HG03565 (cell line): ENCODE results near the gene TARM1.
A peak's percentile ranks its signal among the peaks of the same experiment; 100 is the strongest.

Experiments used
- ATAC-seq: cut with Tn5 transposase; IDR thresholded peaks from one replicate; pipeline ENCODE4 v1.9.1; 2021; ENCODE audit warnings: mild to moderate bottlenecking, moderate library complexity; ENCODE audit not compliant: unreplicated experiment

TARM1 gene

GRCh38 chr19:54081032-54081431, at the start of gene TARM1:
Gene TARM1 (minus strand): TSS chr19:54081365. CDS start chr19:54081340, 25 bp downstream.
- ATAC-seq: no peak

- ATAC-seq: no peak
Measured at GRCh38 chr19:54129617-54129996, 48.4 kb upstream of the TARM1 start.

DNA sequence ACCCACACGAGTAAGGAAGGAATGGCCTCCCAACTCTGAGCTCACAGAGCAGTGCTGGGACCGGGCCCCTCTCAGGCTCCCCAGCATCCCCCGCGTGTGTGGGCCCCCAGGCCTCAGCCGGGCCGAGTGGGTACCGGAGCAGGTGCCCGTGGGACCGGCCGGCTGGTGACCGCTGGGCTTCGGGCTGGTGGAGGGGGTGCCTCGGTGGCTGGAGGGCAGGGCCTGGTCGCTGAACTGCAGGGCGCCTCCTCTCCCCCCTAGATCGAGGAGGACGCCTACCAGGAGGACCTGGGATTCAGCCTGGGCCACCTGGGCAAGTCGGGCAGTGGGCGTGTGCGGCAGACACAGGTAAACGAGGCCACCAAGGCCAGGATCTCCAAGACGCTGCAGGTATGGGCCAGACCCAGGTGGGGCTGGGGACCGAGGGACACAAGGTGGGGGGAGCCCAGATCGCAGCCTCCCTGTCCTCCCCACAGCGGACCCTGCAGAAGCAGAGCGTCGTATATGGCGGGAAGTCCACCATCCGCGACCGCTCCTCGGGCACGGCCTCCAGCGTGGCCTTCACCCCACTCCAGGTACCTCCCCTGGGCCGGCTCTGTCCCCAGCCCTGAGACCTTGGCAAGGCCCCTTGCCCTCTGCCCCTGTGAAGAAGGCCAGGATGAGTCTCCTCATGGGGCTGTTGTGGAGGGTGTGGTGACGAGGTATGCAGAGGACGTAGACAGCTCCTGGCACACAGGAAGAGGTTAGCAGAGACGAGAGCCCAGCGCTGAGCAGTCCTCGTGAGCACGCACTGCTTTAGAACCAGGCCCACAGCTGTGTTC, 47.8 kb upstream of the TARM1 start:
- ATAC-seq: no peak

DNA sequence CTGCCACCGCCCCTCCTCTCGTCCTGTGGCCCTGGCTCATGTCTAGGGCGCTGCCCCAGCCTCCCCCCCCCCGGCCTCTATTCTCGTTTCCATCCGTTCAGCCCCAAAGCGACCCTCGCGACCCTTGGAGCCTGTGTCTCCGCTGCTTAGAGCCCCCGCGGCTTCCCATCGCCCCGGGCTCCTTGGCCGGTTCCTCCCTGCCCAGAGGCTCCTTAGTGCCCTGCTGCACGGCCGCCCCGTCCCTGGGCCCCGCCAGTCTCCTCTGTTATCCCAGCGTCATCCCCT, 47.2 kb upstream of the TARM1 start:
- ATAC-seq: no peak

DNA sequence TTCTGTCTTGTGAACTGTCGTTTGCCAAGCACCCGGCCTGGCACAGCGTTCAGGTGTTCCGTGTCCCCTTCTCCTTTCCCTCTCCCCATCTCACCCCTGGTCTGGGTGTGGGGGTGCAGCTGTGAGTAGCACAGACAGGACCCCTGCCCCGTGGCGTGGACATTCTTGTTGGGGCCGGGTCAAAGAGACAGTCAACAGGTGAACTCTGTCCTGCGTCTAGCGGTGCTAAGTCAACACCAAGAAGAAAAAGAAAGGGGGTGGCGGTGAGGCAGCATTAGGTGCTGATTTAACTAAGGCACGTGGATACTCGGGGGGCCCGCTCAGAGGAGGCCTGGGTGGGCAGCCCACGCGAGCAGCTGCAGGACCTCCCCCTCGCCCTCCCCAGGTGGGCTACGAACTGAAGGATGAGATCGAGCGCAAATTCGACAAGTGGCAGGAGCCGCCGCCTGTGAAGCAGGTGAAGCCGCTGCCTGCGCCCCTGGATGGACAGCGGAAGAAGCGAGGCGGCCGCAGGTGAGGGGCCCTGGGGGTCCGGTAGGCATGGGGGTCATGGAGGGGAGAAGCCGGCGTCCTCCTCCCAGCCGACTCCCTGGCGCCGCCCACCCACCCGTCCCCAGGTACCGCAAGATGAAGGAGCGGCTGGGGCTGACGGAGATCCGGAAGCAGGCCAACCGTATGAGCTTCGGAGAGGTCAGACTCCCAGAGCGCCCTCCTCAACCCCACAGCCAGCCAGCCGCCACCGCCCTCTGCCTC, 46.7 kb upstream of the TARM1 start:
- ATAC-seq: no peak

- ATAC-seq: no peak
Measured at GRCh38 chr19:54125713-54126112, 44.5 kb upstream of the TARM1 start.

GRCh38 chr19:54124393-54124792, 43.2 kb upstream of the TARM1 start:
- no peak for ATAC-seq

- no peak for ATAC-seq
Measured at GRCh38 chr19:54123682-54124081, 42.5 kb upstream of the TARM1 start.

DNA sequence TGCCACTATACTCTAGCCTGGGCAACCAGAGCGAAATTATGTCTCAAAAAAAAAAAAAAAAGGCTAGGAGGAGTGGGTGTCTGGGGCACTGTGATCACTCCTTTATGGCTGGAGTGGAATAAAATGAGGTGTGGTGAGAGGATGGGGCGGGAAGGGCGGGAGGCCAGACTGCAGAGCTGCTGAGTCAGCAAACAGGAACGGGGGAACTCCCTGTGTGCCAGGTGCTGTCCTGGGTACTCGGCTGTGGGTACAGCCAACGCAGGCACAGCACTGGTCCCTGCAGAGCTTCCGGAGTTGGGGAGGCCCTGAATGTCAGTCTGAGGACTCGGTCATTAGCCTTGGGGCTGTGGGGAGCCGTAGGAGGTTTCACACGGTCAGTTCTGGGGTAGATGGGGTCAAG, 40.1 kb upstream of the TARM1 start:
- ATAC-seq: no peak

- peak; percentile 76 for ATAC-seq
Measured at GRCh38 chr19:54115109-54116063, 34.2 kb upstream of the TARM1 start, which contains the start of the genes PRPF31 and TFPT. Gene PRPF31 (plus strand): TSS chr19:54115754. CDS start chr19:54118279, 2,525 bp downstream. Gene TFPT (minus strand): TSS chr19:54115657. CDS start chr19:54115269, 388 bp downstream.

DNA sequence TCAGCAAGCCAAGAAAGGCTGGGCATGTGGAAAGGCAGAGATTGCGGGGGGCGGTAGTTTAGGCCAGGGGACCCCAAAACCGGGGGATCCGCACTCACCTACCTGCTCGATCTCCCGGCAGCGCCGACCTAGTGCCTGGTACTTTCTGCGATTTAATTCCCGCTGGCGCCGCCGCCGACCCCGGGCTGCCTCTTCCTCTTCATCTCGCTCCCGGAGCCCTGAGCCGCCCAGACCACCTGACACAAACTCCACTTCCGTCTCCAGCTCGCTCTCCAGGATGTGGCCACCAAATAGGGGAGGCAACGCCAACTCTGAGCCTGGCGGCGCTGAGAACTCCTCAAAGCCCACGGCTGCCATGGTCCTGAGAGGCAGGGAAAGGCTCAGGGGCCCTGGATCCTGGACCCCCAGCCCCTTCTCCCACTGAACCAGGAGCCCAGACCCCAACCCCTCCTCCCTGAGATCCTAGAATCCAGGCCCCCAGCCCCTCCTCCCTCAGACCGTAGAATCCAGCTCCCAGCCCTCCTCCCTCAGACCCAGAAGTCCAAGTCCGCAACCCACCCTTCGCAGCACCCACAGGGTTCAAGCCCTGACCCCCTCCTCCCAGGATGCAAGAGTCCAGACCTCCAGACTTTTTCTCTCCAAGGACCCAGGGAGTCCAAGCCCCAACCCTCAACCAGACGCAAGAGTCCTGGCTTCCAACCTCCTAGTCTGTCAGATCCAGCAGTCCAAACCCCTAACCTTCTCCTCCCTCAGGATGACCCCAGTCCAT, 33.4 kb upstream of the TARM1 start:
- no peak for ATAC-seq

GRCh38 chr19:54109651-54110050, 28.5 kb upstream of the TARM1 start:
- ATAC-seq: no peak

DNA sequence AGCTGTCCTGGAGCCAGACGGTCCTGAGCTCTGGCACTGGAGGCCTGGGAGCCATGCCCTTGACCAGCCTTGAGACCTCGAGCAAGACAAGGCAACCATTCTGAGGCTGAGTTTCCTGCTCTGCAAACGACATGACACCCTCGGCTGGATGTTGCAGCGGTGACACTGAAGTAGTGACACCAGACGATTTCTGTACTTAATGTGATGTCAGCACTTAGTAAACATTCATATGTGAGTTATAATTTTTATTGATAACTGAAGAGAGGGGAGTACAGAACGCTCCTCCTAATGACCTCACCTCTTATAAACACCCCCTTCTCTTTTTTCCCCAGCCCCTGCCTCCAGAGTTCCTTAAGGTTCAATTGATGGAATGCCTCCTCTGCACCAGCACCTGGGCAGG, 27.3 kb upstream of the TARM1 start:
- ATAC-seq: no peak

DNA sequence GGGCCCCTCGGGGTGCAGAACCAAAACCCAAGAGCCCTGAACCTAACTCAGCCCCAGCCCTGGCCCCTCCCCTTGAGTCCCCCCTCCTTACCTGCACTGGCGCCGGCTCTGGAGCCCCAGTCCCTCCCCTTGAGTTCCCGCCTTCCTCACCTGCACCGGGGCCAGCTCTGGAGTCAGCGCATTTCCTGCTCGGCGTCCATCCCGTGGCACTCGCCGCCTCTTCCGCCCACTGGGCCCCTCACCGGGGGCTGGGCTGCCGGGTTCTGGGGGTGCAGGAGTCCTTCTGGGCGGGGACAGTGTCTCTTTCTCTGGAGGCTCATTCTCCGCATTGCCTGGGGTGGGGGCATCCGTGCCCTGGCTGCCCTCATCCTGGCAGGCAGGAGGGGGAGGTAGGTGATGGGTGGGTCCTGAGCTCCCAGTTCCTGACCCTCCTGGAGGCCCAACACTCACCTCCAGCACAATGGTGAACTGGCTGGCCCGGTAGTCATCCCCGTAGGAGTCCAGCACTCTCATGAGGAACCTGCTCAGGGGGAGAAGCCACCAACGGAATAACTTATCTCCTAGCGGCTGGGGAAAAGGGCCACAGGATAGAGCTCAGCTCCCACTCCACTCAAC, 26.8 kb upstream of the TARM1 start:
- ATAC-seq: no peak

- no peak for ATAC-seq
Measured at GRCh38 chr19:54106716-54107115, 25.6 kb upstream of the TARM1 start.

DNA sequence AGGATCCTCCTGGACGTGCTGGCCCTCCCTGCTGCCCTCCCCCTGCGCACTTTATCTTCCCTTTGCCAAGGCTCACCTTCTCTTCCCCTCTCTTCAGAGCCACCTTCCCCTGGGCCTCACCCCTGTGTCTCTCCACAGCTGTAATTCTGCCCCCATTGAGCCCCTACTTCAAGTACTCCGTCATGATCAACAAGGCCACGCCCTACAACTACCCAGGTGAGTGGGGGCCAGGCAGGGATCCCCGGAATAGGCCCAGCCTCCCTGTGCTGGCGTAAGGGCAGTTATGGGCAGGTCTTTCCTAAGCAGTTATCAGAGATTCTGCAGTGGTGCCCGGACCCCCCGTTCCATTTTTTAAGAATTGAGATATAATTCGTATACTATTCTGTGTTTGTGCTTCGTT, 24.6 kb upstream of the TARM1 start:
- no peak for ATAC-seq

DNA sequence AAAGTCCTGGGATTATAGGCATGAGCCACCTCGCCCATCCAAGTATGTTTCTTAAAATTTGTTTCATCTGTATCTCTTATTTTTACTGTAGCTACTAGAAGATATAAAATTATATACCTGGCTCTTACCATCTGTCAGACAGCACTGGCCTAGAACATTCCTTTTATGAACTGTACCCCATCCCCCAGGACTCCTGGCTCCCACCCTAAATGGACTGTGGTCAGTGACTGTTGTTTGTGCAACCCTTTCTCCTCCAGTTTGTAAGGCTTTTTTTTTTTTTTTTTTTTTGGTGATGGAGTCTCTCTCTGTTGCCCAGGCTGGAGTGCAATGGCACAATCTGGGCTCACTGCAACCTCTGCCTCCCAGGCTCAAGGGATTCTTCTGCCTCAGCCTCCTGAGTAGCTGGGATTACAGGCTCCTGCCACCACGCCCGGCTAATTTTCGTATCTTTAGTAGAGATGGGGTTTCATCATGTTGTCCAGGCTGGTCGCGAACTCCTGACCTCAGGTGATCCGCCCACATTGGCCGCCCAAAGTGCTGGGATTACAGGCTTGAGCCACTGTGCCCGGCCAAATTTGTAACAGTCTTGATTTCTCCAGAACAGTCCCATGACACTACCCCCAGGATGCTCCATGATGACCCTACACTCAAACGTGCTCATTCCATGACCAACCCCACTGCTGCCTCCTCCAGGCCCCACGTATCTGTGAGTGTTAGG, 24.0 kb upstream of the TARM1 start:
- ATAC-seq: no peak

DNA sequence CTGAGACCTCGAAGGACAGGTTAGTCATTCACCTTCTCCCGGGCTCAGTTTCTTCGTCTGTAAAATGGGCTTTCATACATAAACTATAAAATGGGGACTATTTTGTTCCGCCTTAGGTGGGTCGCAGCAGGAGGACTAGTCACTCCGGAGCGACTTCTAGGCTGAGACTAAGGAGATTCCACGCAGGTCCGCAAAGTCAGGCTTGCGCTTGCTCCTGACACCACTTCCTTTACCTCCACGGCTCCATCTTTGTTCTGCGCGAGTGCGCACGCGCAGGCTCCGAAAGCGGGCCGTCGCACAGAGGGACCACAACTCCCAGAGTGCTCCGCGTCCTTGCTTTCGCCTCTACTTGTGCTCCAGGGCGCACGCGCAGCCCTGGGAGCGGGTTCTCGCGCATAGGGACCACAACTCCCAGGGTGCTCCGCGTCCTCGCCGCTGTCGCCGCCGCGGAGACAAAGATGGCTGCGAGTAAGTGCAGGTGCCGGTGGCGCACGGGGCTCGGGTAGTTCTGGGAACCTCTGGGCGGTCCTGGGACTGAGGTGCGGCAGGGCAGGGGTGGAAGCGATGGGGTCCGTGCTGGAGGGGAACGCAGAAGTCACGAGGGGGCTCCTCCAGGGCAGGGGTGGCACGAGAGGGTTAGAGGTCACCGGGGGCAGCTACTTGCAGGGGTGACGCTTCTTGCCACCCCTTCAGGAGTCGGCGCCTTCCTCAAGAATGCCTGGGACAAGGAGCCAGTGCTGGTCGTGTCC, 21.4 kb upstream of the TARM1 start, which contains the start of gene NDUFA3:
TSS of gene NDUFA3 (plus strand) at position 435 of the 749 bp plus-strand sequence. CDS start at position 459, 24 bp downstream.
- ATAC-seq: peak; percentile 98
